Erythroblast (primary cell): Measurements from ENCODE around the gene KIAA0753.

Experiments used
- GATA1 ChIP-seq: IDR thresholded peaks from 2 replicates; pipeline ENCODE4 v1.6.1; 2011; ENCODE audit warnings: low read depth, mild to moderate bottlenecking, control low read depth, low read length, moderate library complexity
- POLR2A ChIP-seq: IDR thresholded peaks from 2 replicates; pipeline ENCODE4 v1.6.1; 2011; ENCODE audit warnings: mild to moderate bottlenecking, low read length

GRCh38 chr17:6567528-6568183 is 72.9 kb downstream of the KIAA0753 start:
- TF ChIP-seq POLR2A (no peak), GATA1 (no peak)
